ENCODE data around the gene GTPBP1. TPM values are rescaled to one million over a fixed set of nuclear protein-coding genes. Genes with fewer than 3 reads are reported as not detected.
A peak's percentile ranks its signal among the peaks of the same experiment; 100 is the strongest.

The GTPBP1 gene

DNA sequence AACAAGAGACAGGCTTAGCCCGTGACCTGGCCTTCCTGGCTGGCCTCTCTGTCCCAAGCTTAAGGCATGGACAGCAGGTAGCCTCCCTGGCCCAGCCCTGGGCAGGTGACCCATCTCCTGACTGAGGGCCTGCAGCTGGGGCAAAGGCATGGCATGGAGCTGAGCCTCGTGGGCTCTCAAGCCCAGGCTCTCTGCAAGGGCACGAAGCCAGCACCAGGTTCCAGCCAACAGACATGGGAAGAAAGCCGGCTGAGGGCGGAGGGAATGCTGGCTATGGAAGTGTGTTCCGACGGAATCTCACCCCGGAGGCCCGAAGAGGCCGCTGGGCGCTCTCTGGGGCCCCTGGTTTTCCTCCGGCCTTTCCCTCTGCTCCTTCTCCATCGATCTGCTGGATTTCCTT lies 75.3 kb downstream of the GTPBP1 start:
- H3K4me1 ChIP-seq (ENCODE audit: control insufficient read depth, low read depth, low read length) = no peaks in the 10 kb centered on the region
- H3K27ac ChIP-seq (ENCODE audit: low read depth, low read length) = no peak overlapping the region
- no peak overlapping the region for H3K4me3 ChIP-seq (ENCODE audit: low read length)
- whole genome bisulfite sequencing (ENCODE audit: extremely low coverage, insufficient coverage, low lambda C conversion rate) = no CpG with 5 or more reads among the region's 13 CpGs
- H2BK15ac ChIP-seq (replicated peaks; ENCODE audit: low read depth) = no peak overlapping the region
- H3K23ac ChIP-seq (ENCODE audit: low read length) = no peak overlapping the region
- no peak overlapping the region for H3K4ac ChIP-seq (ENCODE audit: low read depth, low read length)
- H3K9ac ChIP-seq (ENCODE audit: low read length) = no peak overlapping the region
- no peaks in the 10 kb centered on the region for H3K36me3 ChIP-seq (ENCODE audit: control insufficient read depth, insufficient read depth, low read length)
- H3K4me2 ChIP-seq (ENCODE audit: low read length) = no peak overlapping the region
- H3K79me1 ChIP-seq (ENCODE audit: low read length) = no peaks in the 10 kb centered on the region
- no peak overlapping the region for H2AK5ac ChIP-seq (ENCODE audit: low read length)
- no peak overlapping the region for H3K18ac ChIP-seq (ENCODE audit: low read length)
- H2BK120ac ChIP-seq (ENCODE audit: low read depth, low read length) = no peak overlapping the region
- H3K79me2 ChIP-seq (ENCODE audit: control insufficient read depth, insufficient read depth, low read length) = no peaks in the 10 kb centered on the region
- H4K5ac ChIP-seq (ENCODE audit: low read length) = no peak overlapping the region
- DNase-seq = no peak
- H2BK5ac ChIP-seq (ENCODE audit: low read length) = no peak overlapping the region
- no peak overlapping the region for H4K8ac ChIP-seq (ENCODE audit: low read depth, low read length)
- no peak overlapping the region for H3K56ac ChIP-seq (ENCODE audit: low read length)
- H3K27me3 ChIP-seq (ENCODE audit: insufficient read depth, low read length, poor library complexity) = no peaks in the 10 kb centered on the region

DNA sequence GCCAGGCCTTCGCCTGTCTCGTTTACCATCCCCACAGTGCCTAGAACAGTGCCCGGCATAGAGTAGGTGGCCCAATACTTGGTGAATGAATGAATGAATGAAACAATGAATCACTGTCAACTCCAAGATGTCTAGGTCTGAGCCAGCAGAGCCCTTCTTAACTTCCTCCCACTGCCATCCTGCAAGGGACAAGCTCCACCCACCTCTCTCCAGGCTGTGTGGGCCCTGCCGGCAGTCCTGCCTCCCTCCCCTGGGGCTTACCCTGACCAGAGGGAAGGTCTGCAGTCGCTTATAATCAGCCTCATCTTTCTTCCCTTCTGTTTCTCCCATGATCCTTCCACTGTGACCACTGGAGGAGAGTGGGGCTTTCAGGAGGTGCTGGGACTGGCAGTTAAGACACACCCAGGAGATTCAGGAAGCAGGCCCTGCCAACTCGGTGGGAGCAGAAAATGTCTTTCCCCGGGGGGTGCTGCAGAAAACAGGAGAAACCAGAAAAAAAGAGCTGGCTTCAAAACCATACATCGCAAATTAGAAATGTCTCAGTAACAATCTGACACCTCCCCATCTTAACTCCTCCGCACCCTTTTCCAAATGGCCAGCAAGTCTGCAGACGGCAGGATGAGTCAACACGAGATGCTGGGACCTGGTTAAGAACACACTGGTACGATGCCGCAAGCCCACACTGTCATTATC lies 76.8 kb downstream of the GTPBP1 start:
- no peaks in the 10 kb centered on the region for H3K36me3 ChIP-seq (ENCODE audit: control insufficient read depth, insufficient read depth, low read length)
- peak; percentile 23 for DNase-seq
- WGBS (ENCODE audit: extremely low coverage, insufficient coverage, low lambda C conversion rate) = no CpG with 5 or more reads among the region's 13 CpGs

More for the DNA sequence above, 76.8 kb downstream of the GTPBP1 start:
- H3K9ac ChIP-seq (ENCODE audit: low read length) = no peak overlapping the region
- no peak overlapping the region for H4K5ac ChIP-seq (ENCODE audit: low read length)
- H3K18ac ChIP-seq (ENCODE audit: low read length) = no peak overlapping the region
- H2BK15ac ChIP-seq (replicated peaks; ENCODE audit: low read depth) = no peak overlapping the region
- no peak overlapping the region for H2BK5ac ChIP-seq (ENCODE audit: low read length)
- H4K8ac ChIP-seq (ENCODE audit: low read depth, low read length) = no peak overlapping the region
- no peaks in the 10 kb centered on the region for H3K79me1 ChIP-seq (ENCODE audit: low read length)
- no peaks in the 10 kb centered on the region for H3K4me1 ChIP-seq (ENCODE audit: control insufficient read depth, low read depth, low read length)
- peak overlapping the region; percentile 60 for H3K56ac ChIP-seq (ENCODE audit: low read length)
- H3K4ac ChIP-seq (ENCODE audit: low read depth, low read length) = no peak overlapping the region
- no peak overlapping the region for H3K27ac ChIP-seq (ENCODE audit: low read depth, low read length)
- no peak overlapping the region for H2AK5ac ChIP-seq (ENCODE audit: low read length)
- H3K4me3 ChIP-seq (ENCODE audit: low read length) = no peak overlapping the region
- no peaks in the 10 kb centered on the region for H3K79me2 ChIP-seq (ENCODE audit: control insufficient read depth, insufficient read depth, low read length)
- no peaks in the 10 kb centered on the region for H3K27me3 ChIP-seq (ENCODE audit: insufficient read depth, low read length, poor library complexity)
- H3K4me2 ChIP-seq (ENCODE audit: low read length) = no peak overlapping the region
- peak overlapping the region; percentile 1 for H3K23ac ChIP-seq (ENCODE audit: low read length)
- no peak overlapping the region for H2BK120ac ChIP-seq (ENCODE audit: low read depth, low read length)

Small RNA genes lying within 50 kb of the gene (small RNA-seq; reads per million reads assigned to genes)
- gene AL021707.8 (ENCODE audit: insufficient read depth) = not detected

All from mesendoderm (in vitro differentiated cells).